Osteocyte (in vitro differentiated cells): ENCODE data around the gene NEK1. TPM values are rescaled to one million over a fixed set of nuclear protein-coding genes. Genes with fewer than 3 reads are reported as not detected.

Source experiments
- DNase-seq: peaks from one replicate; pipeline ENCODE4 v3.0.0; 2021; ENCODE audit warnings: mixed read lengths; ENCODE audit not compliant: unreplicated experiment; ENCODE audit errors: extremely low spot score
- H3K27ac Mint-ChIP-seq: one replicate; pipeline ENCODE4 v1.8.0; 2021; ENCODE audit warnings: mild to moderate bottlenecking, mixed read lengths; ENCODE audit not compliant: unreplicated experiment
- H3K27me3 Mint-ChIP-seq: one replicate; pipeline ENCODE4 v1.8.0; 2021; ENCODE audit warnings: mixed read lengths; ENCODE audit not compliant: unreplicated experiment
- H3K36me3 Mint-ChIP-seq: one replicate; pipeline ENCODE4 v1.8.0; 2021; ENCODE audit warnings: mixed read lengths; ENCODE audit not compliant: unreplicated experiment
- H3K4me1 Mint-ChIP-seq: one replicate; pipeline ENCODE4 v1.8.0; 2021; ENCODE audit warnings: mixed read lengths; ENCODE audit not compliant: unreplicated experiment
- H3K4me3 Mint-ChIP-seq: one replicate; pipeline ENCODE4 v1.8.0; 2021; ENCODE audit warnings: mild to moderate bottlenecking, moderate library complexity, mixed read lengths; ENCODE audit not compliant: unreplicated experiment
- H3K9me3 Mint-ChIP-seq: one replicate; pipeline ENCODE4 v1.8.0; 2021; ENCODE audit warnings: mixed read lengths; ENCODE audit not compliant: unreplicated experiment
- total RNA-seq: library from RNA; stranded (reverse); gene quantifications from 2 replicates; pipeline ENCODE4 v1.2.1, GENCODE V29; 2021
- TF ChIP-seq, protein P1 (sequence below): fragments of 200-600 bp; sonication (generic); IDR thresholded peaks from 2 replicates; pipeline ENCODE4 v1.5.0; 2021; ENCODE audit warnings: antibody characterized with exemption, mild to moderate bottlenecking, moderate library complexity

The NEK1 gene
- total RNA-seq, 1 donor from 2014 or later, result 17.7 TPM

DNA sequence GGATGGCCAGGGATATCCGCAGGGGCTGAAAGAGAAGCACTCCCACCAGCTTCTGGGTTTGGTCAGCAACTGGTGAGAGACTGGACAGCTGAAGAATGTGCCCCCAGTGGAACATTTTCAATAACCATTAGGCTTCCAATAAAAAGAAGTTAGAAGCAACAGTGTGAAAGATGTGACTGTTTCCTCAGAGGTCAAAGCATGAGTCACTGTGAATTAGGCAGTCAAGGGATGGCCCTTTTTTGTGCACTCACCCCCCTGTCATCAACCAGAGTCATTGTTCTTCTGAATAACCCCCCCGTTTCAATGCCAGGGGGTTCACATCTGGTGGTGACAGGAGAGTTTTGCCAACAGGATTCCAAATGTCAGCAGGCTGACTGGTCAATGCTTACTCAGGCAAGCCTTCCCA is 267.1 kb downstream of the NEK1 start:
- no peaks in the 10 kb centered on the region for H3K9me3 Mint-ChIP-seq

More for the DNA sequence above, 267.1 kb downstream of the NEK1 start:
- no peak for DNase-seq
- H3K36me3 Mint-ChIP-seq, result no peaks in the 10 kb centered on the region
- TF ChIP-seq, protein P1, sequence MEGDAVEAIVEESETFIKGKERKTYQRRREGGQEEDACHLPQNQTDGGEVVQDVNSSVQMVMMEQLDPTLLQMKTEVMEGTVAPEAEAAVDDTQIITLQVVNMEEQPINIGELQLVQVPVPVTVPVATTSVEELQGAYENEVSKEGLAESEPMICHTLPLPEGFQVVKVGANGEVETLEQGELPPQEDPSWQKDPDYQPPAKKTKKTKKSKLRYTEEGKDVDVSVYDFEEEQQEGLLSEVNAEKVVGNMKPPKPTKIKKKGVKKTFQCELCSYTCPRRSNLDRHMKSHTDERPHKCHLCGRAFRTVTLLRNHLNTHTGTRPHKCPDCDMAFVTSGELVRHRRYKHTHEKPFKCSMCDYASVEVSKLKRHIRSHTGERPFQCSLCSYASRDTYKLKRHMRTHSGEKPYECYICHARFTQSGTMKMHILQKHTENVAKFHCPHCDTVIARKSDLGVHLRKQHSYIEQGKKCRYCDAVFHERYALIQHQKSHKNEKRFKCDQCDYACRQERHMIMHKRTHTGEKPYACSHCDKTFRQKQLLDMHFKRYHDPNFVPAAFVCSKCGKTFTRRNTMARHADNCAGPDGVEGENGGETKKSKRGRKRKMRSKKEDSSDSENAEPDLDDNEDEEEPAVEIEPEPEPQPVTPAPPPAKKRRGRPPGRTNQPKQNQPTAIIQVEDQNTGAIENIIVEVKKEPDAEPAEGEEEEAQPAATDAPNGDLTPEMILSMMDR, result no peak
- no peak overlapping the region for H3K4me3 Mint-ChIP-seq
- no peak overlapping the region for H3K27ac Mint-ChIP-seq
- H3K27me3 Mint-ChIP-seq, result no peaks in the 10 kb centered on the region
- no peaks in the 10 kb centered on the region for H3K4me1 Mint-ChIP-seq

Other genes starting within 250 kb of the NEK1 start
- gene CLCN3, start 8.0 kb upstream of the NEK1 start, total RNA-seq, result 38.0 and 42.9 TPM in 2 replicates
- gene HPF1, start 145.4 kb upstream of the NEK1 start, total RNA-seq, result 19.0 and 23.5 TPM in 2 replicates